Karpas-422 (cell line): Measurements from ENCODE around the gene RAD51B. TPM values are rescaled to one million over a fixed set of nuclear protein-coding genes. Genes with fewer than 3 reads are reported as not detected.

Experiments used
- DNase-seq: peaks from one replicate; pipeline ENCODE4 v3.0.0-alpha.2; 2015
- H2AFZ ChIP-seq: fragments of 200-600 bp; sonication (generic); 2 replicates; pipeline ENCODE4 v1.6.1; 2014; ENCODE audit warnings: antibody characterized with exemption, low read length, mixed read lengths
- H3K27ac ChIP-seq: fragments of 200-600 bp; sonication (generic); 2 replicates; pipeline ENCODE4 v1.5.1; 2014; ENCODE audit warnings: mild to moderate bottlenecking, low read length, moderate library complexity
- H3K27me3 ChIP-seq: fragments of 200-600 bp; sonication (generic); 2 replicates; pipeline ENCODE4 v1.6.1; 2014; ENCODE audit warnings: low read length, mixed read lengths
- H3K36me3 ChIP-seq: fragments of 200-600 bp; sonication (generic); 2 replicates; pipeline ENCODE4 v1.6.1; 2014; ENCODE audit warnings: low read length, mixed read lengths; ENCODE audit not compliant: insufficient read depth
- H3K4me1 ChIP-seq: fragments of 200-600 bp; sonication (generic); 2 replicates; pipeline ENCODE4 v1.6.1; 2014; ENCODE audit warnings: mild to moderate bottlenecking, low read length, mixed read lengths
- H3K4me2 ChIP-seq: fragments of 200-600 bp; sonication (generic); 2 replicates; pipeline ENCODE4 v1.6.1; 2014; ENCODE audit warnings: low read length, low read depth, mild to moderate bottlenecking; ENCODE audit not compliant: poor library complexity, severe bottlenecking
- H3K4me3 ChIP-seq: fragments of 200-600 bp; sonication (generic); 2 replicates; pipeline ENCODE4 v1.5.1; 2014; ENCODE audit warnings: mild to moderate bottlenecking, antibody characterized with exemption, low read length, mixed read lengths
- H3K79me2 ChIP-seq: fragments of 200-600 bp; sonication (generic); 2 replicates; pipeline ENCODE4 v1.6.1; 2014; ENCODE audit warnings: mild to moderate bottlenecking, low read length, mixed read lengths
- H3K9ac ChIP-seq: fragments of 200-600 bp; sonication (generic); 2 replicates; pipeline ENCODE4 v1.6.0; 2014; ENCODE audit warnings: low read length
- H3K9me2 ChIP-seq: fragments of 200-600 bp; sonication (generic), shearing (Covaris generic); replicated peaks from 2 replicates; pipeline ENCODE4 v1.6.0; 2014; ENCODE audit warnings: mild to moderate bottlenecking, low read length, moderate library complexity; ENCODE audit not compliant: insufficient read depth
- H3K9me3 ChIP-seq: fragments of 300-700, 200-600 bp; sonication (generic); 2 replicates; pipeline ENCODE4 v1.6.1; 2014; ENCODE audit warnings: low read length, mixed read lengths
- H4K20me1 ChIP-seq: fragments of 200-600 bp; sonication (generic); 2 replicates; pipeline ENCODE4 v1.6.1; 2014; ENCODE audit warnings: mild to moderate bottlenecking, antibody characterized with exemption, low read length, low read depth; ENCODE audit not compliant: insufficient read depth
- total RNA-seq: library from RNA; depleted of rRNA; stranded (reverse); fragments of >200 nt; shearing (Covaris generic); gene quantifications from 2 replicates; pipeline ENCODE4 v1.2.3, GENCODE V29; 2014; ENCODE audit warnings: low replicate concordance

RAD51B gene
- total RNA-seq, 1 experiment from 2014 or later, result 107 TPM

- no peak for DNase-seq
- Histone ChIP-seq H3K36me3 (no peaks in the 10 kb centered on the region), H3K4me2 (no peak overlapping the region), H2AFZ (no peak overlapping the region), H3K9ac (no peak overlapping the region), H3K4me3 (no peak overlapping the region), H4K20me1 (0 out of 2 replicates have a peak, but pooled peaks cover 5% of the 10 kb centered on the region), H3K4me1 (no peaks in the 10 kb centered on the region), H3K79me2 (no peaks in the 10 kb centered on the region), H3K9me3 (no peaks in the 10 kb centered on the region), H3K9me2 (no peaks in the 10 kb centered on the region), H3K27me3 (no peaks in the 10 kb centered on the region), H3K27ac (no peak overlapping the region)
Measured at GRCh38 chr14:68384881-68385280, 565.3 kb downstream of the RAD51B start.

GRCh38 chr14:68386446-68386845 is 566.9 kb downstream of the RAD51B start:
- no peaks in the 10 kb centered on the region for H3K36me3 ChIP-seq
- H3K9ac ChIP-seq, result no peak overlapping the region
- no peaks in the 10 kb centered on the region for H3K27me3 ChIP-seq
- H3K9me3 ChIP-seq, result no peaks in the 10 kb centered on the region
- no peaks in the 10 kb centered on the region for H3K9me2 ChIP-seq
- H3K4me2 ChIP-seq, result no peak overlapping the region
- DNase-seq, result no peak
- no peaks in the 10 kb centered on the region for H3K79me2 ChIP-seq
- H3K27ac ChIP-seq, result no peak overlapping the region
- H2AFZ ChIP-seq, result no peak overlapping the region
- H3K4me3 ChIP-seq, result no peak overlapping the region
- H4K20me1 ChIP-seq, result 0 out of 2 replicates have a peak, but pooled peaks cover 5% of the 10 kb centered on the region
- H3K4me1 ChIP-seq, result no peaks in the 10 kb centered on the region

GRCh38 chr14:68386950-68387779 is 567.6 kb downstream of the RAD51B start:
- no peaks in the 10 kb centered on the region for H3K9me2 ChIP-seq
- DNase-seq, result no peak
- H3K4me1 ChIP-seq, result no peaks in the 10 kb centered on the region

GRCh38 chr14:68389943-68390342 is 570.4 kb downstream of the RAD51B start:
- H3K4me3 ChIP-seq, result no peak overlapping the region
- H3K79me2 ChIP-seq, result no peaks in the 10 kb centered on the region
- 0 out of 2 replicates have a peak, but pooled peaks cover 4% of the 10 kb centered on the region for H3K27me3 ChIP-seq
- no peak overlapping the region for H2AFZ ChIP-seq
- H3K4me1 ChIP-seq, result no peaks in the 10 kb centered on the region
- DNase-seq, result no peak
- H3K9me2 ChIP-seq, result no peaks in the 10 kb centered on the region
- no peak overlapping the region for H3K4me2 ChIP-seq
- no peak overlapping the region for H3K9ac ChIP-seq
- H3K36me3 ChIP-seq, result no peaks in the 10 kb centered on the region
- peaks cover 3% of the 10 kb centered on the region; the same call in 1 of the 2 replicates for H4K20me1 ChIP-seq
- no peak overlapping the region for H3K27ac ChIP-seq
- H3K9me3 ChIP-seq, result no peaks in the 10 kb centered on the region

More at GRCh38 chr14:68386950-68387779, 567.6 kb downstream of the RAD51B start:
- Histone ChIP-seq H3K79me2 (no peaks in the 10 kb centered on the region), H3K36me3 (no peaks in the 10 kb centered on the region), H2AFZ (no peak overlapping the region), H3K27me3 (no peaks in the 10 kb centered on the region), H4K20me1 (0 out of 2 replicates have a peak, but pooled peaks cover 5% of the 10 kb centered on the region), H3K27ac (no peak overlapping the region), H3K4me3 (no peak overlapping the region), H3K9me3 (no peaks in the 10 kb centered on the region), H3K4me2 (no peak overlapping the region), H3K9ac (no peak overlapping the region)

GRCh38 chr14:68390741-68391140 is 571.2 kb downstream of the RAD51B start:
- H3K4me3 ChIP-seq, result no peak overlapping the region
- no peaks in the 10 kb centered on the region; the same call in 1 of the 2 replicates for H4K20me1 ChIP-seq
- no peaks in the 10 kb centered on the region for H3K9me3 ChIP-seq
- H3K36me3 ChIP-seq, result no peaks in the 10 kb centered on the region
- H3K9ac ChIP-seq, result no peak overlapping the region
- H2AFZ ChIP-seq, result no peak overlapping the region
- H3K27ac ChIP-seq, result no peak overlapping the region
- no peaks in the 10 kb centered on the region for H3K4me1 ChIP-seq
- no peak overlapping the region for H3K4me2 ChIP-seq
- DNase-seq, result no peak
- 0 out of 2 replicates have a peak, but pooled peaks cover 4% of the 10 kb centered on the region for H3K27me3 ChIP-seq
- H3K9me2 ChIP-seq, result no peaks in the 10 kb centered on the region
- H3K79me2 ChIP-seq, result no peaks in the 10 kb centered on the region

GRCh38 chr14:68391311-68392014 is 571.9 kb downstream of the RAD51B start:
- Histone ChIP-seq H3K9me2 (no peaks in the 10 kb centered on the region), H3K9me3 (no peaks in the 10 kb centered on the region), H3K27ac (no peak overlapping the region), H2AFZ (no peak overlapping the region), H3K4me2 (no peak overlapping the region), H3K27me3 (0 out of 2 replicates have a peak, but pooled peaks cover 4% of the 10 kb centered on the region), H3K9ac (no peak overlapping the region), H3K36me3 (no peaks in the 10 kb centered on the region), H3K4me1 (no peaks in the 10 kb centered on the region), H4K20me1 (no peaks in the 10 kb centered on the region; the same call in 1 of the 2 replicates), H3K79me2 (no peaks in the 10 kb centered on the region), H3K4me3 (no peak overlapping the region)
- DNase-seq, result no peak

- no peaks in the 10 kb centered on the region for H3K4me1 ChIP-seq
- 0 out of 2 replicates have a peak, but pooled peaks cover 4% of the 10 kb centered on the region for H3K27me3 ChIP-seq
- no peak overlapping the region for H3K9ac ChIP-seq
- H2AFZ ChIP-seq, result no peak overlapping the region
- H3K4me2 ChIP-seq, result no peak overlapping the region
- no peaks in the 10 kb centered on the region for H3K36me3 ChIP-seq
- no peaks in the 10 kb centered on the region for H3K9me2 ChIP-seq
- no peak for DNase-seq
- H4K20me1 ChIP-seq, result no peaks in the 10 kb centered on the region; the same call in 1 of the 2 replicates
- no peak overlapping the region for H3K27ac ChIP-seq
- H3K4me3 ChIP-seq, result no peak overlapping the region
- no peaks in the 10 kb centered on the region for H3K9me3 ChIP-seq
- no peaks in the 10 kb centered on the region for H3K79me2 ChIP-seq
Measured at GRCh38 chr14:68392393-68393141, 573.0 kb downstream of the RAD51B start.
